HG02759 (cell line): ENCODE results near the gene ZFP57.
"Not testable (repeated sequence)": the region's sequence is repeated elsewhere in the genome, so short reads cannot be mapped to it uniquely, and the experiment has no call there.

Source experiments
- ATAC-seq: cut with Tn5 transposase; IDR thresholded peaks from one replicate; pipeline ENCODE4 v1.9.1; 2021; ENCODE audit warnings: mild to moderate bottlenecking, moderate library complexity; ENCODE audit not compliant: unreplicated experiment

ZFP57 gene

GRCh38 chr6:29696147-29697125 is 15.5 kb upstream of the ZFP57 start:
- ATAC-seq = no peak

DNA sequence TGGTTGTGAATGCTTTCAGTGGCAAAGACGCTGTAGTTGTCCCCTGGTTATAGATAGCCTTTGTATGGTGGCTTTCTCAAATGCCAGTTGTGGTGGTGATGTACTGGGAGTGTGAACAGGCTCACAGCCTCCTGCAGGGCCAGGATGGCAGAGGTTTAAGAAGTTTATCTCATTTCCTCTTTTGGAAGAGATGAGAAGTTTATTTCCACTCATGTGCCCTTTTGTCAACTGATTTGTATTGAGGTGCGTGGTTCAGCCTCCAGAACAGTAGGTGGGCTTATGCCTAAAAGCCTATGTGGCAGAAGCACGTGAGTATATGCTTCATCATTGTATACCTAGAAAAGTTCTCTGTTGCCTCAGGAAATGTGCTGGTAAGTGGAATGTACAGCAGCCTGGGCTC is 13.7 kb upstream of the ZFP57 start:
- no peak for ATAC-seq

DNA sequence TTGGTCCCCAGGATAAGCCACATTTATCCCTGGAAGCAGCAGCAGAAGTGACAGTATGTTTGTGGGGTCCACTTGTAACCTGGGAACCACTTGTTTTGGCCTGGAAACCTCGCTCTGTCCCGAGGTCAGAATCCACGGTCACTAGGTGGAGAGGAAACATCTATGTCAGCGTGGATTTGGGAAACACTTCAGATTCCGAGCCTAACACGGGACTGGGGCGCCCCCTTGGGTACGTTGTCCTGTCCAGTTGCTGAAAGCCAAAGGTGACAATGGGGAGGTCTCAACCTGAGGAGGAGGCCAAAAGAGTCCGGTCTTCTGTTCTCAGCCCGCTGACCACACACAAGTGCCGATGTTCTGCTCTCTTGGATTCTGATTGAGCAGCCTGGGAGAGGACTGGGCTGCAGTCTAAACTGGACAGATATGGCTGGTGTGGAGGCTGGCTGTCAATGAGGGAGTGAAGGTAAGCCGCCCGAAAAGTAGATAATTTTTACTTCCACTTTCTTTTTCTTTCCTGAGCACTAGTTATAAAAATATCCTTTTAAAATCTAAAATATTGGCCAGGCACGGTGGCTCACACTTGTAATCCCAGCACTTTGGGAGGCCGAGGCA is 4.9 kb upstream of the ZFP57 start:
- ATAC-seq = no peak

- ATAC-seq = no peak
Measured at GRCh38 chr6:29681811-29682210, 859 bp upstream of the ZFP57 start.

GRCh38 chr6:29680416-29680815 is 536 bp downstream of the ZFP57 start:
- no peak for ATAC-seq

DNA sequence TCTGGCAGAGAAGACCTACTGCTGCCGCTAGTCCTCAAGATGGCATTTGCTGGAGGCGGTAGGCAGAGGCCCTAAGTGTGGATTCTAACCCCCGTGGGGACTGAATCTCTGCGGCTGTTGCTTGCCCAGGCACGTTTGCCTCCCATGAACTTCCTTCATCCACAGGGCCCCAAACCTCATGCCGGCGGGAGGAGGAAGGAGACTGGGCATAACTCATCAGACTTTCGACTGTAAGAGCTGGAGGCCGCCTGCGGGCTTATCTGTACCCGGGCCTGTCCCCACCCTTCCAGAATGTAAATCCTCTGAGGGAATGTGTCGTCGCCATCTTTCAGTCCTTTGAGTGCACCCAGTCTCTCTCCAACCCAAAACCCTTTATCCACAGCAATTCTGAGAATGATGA is 990 bp downstream of the ZFP57 start:
- ATAC-seq = no peak

DNA sequence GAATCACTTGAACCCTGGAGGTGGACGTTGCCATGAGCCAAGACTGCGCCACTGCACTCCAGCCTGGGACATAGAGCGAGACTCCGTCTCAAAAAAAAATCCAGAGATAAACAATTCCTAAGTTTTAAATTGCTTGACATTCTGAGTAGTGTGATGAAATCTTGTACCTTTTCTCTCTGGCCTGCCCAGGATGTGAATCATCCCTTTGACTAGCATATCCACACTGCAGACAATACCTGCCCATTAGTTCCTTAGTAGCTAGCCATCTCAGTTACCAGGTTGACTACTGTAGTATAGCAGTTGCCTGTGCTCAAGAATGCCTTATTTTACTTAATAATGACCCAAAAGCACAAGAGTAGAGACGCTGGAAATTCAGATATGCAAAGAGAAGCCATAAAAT is 2.8 kb downstream of the ZFP57 start:
- no peak for ATAC-seq

DNA sequence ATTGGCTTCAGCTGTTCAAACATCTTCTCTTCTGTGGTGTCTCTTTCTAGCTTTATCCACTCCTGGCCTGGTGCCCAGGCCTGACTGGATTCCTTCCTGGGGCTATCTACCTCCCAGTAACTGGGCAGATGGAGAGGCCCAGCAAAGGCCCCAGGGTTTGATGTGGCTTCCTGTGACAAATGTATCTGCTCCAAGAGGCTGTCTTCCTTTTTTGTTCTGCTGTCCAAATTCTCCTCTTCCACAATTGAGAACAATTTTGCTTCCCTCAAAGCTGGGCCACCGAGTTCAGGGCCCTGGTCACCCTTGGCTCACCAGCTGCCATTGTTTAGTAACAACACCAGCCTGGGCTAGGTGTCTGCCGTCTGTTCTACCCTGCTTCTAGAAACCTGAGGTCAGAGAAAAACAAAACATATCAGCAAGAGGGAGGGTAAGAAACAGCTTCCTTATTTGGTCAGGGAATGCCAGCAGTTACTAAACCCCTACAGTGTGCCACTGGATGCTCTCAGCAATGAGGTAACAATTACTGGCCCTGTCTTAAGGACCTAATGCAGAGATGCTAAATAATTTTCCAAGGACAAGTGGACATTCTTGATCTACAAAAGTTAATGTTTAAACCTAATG is 3.9 kb downstream of the ZFP57 start:
- ATAC-seq = no peak

DNA sequence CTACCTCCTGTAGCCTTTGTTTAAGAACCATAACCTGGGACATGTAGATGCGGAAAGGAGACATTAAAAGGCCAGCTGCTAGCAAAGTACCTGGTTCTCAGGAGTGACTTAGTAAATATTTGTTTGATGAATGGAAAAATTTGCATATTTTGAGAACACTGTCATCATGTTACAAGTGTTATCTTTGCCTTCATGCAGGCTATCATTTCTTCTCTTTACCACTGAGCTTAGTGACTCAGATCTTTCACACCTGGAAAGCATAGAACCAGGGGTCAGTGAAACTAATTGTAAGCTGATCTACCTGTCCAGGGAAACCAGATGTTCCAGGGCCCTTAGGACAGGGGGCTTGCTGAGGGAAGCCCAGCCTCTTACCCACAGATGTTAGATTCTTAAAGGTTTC is 5.4 kb downstream of the ZFP57 start:
- no peak for ATAC-seq

DNA sequence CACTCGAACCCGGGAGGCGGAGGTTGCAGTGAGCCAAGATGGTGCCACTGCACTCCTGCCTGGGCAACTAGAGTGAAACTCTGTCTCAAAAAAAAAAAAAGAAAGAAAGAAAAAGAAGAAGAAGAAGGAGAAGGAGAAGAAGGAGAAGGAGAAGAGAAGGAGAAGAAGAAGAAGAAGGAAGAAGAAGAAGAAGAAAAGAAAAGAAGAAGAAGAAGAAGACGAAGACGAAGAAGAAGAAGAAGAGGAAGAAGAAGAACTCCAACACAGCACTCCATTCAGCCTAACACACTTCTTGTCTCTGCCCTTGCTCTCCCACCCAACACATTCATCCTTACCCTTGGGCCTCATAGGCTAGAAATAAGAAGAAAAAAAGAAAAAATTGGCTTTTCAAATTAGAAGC is 6.9 kb downstream of the ZFP57 start:
- no peak for ATAC-seq

DNA sequence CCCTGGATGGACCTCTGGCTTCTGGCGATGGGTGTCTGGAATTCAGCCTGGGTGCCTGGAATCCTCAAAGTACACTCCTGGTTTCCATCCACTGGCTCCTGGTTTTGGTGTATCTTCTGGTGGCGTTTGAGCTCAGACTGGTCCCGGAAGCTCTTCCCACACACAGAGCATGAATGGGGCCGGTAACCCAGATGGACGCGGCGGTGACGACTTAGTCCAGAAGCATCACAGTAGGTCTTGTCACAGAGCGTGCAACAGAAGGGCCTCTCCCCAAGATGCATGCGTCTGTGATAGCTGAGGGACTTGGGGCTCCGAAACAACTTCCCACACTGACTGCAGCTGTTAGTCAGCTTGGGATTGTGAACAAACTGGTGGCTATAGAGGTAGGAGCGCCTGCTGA is 7.8 kb downstream of the ZFP57 start:
- ATAC-seq = no peak

DNA sequence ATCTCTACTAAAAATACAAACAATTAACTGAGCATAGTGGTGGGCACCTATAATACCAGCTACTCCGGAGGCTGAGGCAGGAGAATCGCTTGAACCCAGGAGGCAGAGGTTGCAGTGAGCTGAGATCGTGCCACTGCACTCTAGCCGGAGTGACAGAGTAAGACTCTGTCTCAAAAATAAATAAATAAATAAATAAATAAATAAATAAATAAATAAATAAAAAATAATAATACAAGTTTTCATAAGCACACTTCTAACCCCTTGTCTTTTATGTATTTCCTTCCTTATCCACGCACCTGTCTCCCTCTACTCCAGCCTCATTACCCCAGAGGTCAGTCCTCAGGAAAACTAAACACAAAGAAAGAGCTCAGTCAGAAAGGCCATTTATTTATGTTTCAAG is 8.8 kb downstream of the ZFP57 start:
- not testable (repeated sequence) for ATAC-seq

- ATAC-seq = no peak
Measured at GRCh38 chr6:29671026-29671425, 9.9 kb downstream of the ZFP57 start.

GRCh38 chr6:29667158-29667557 is 13.8 kb downstream of the ZFP57 start:
- ATAC-seq = no peak

GRCh38 chr6:29666826-29667130 is 14.2 kb downstream of the ZFP57 start:
- no peak for ATAC-seq

GRCh38 chr6:29665942-29666825 is 14.8 kb downstream of the ZFP57 start:
- ATAC-seq = no peak

GRCh38 chr6:29663300-29664042 is 17.5 kb downstream of the ZFP57 start:
- ATAC-seq = no peak

DNA sequence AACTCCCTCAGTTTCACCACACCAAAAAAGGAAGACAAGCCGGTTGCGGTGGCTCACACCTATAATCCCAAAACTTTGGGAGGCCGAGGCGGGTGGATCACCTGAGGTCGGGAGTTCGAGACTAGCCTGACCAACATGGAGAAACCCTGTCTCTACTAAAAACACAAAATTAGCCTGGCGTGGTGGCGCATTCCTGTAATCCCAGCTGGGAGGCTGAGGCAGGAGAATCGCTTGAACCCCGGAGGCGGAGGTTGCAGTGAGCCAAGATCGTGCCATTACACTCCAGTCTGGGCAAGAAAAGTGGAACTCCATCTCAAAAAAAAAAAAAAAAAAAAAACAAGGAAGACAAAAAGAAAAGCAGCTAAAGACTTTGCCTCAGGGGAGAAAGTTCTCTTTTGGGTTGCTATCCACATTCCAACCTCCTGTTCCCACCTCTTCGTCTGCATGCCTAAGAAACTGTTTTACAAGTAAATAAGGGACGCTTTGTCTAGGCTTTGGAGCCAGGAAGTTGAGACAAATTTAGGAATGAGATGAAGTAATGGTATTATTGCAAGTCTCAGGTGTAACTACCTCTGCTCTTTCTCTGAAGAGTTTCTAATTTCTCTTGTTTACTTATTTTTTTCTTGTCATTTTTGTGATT is 19.3 kb downstream of the ZFP57 start:
- not testable (repeated sequence) for ATAC-seq

DNA sequence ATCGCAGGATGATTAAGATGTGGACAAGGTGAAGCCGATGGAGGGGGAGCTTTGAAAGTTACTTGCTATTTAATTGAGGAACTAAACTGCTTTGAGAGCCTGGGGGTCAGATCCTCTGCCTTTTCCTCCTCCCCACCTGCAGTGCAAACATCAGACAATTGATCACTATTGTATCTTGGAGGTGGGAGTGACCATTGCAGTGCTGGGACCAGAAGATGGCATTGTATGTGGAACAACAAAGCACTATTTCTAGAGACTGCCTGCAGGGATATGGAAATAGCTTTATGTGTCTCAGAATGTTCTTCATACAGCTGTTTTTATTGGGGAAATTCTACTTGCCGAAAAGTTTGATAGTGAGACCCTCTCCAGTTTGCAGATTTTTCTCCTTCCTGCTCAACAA is 19.9 kb downstream of the ZFP57 start:
- ATAC-seq = no peak

DNA sequence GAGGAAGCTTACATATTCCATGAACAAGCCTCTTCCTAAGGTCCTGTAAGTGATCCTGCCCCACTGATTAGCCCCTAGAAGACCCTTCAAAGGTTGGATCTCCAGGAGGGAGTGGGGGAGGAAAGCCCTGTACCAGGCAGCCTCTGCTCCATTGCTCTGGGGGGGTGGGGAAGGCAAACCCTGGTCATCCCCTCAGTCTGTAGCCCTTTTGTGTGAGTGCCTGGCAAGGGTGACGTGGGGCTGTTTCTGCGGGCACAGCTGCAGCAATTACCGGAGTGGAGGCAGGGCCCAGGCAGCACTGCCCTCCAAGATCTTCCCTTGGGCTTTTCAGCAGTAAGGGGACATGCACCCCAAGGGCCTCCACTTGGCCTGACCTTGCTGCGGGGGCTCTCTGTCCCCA is 24.2 kb downstream of the ZFP57 start, which contains the start of gene MOG:
TSS of gene MOG (plus strand) at position 295 of the 400 bp plus-strand sequence. CDS start 118 bp downstream, outside the sequence.
- ATAC-seq = no peak
